ENCODE measurements around the gene TAF1C.

Gene TAF1C

GRCh38 chr16:84161037-84161436 is 25.8 kb downstream of the TAF1C start:
- Histone ChIP-seq H3K36me3 (ENCODE audit: control insufficient read depth in 2 of 2, insufficient read depth in 1 of 2, low read length in 2 of 2) (no peaks in the 10 kb centered on the region), H3K9me3 (ENCODE audit: control insufficient read depth, insufficient read depth, low read depth, low read length) (no peaks in the 10 kb centered on the region), H3K27ac (ENCODE audit: extremely low read depth, low read depth, low read length) (no peak overlapping the region), H3K4me1 (ENCODE audit: control insufficient read depth, insufficient read depth, low read length) (0 out of 2 replicates have a peak, but pooled peaks cover 2% of the 10 kb centered on the region), H3K4me3 (ENCODE audit: low read depth, low read length) (no peak overlapping the region)
- ChIA-PET CTCF (interaction anchor here (0.7 to 1.6 kb wide), 5 partner anchors 9 to 578 kb away, joined by 3 to 5 read pairs (median 3); no protein-coding TSS in a partner anchor), POLR2A (interaction anchor here (0.7 kb wide), 1 partner anchor 15 kb away, joined by 6 read pairs; no protein-coding TSS in a partner anchor)
- TF ChIP-seq ZNF529 (tag by site-specific recombination; IDR thresholded peaks at IDR 0.05; ENCODE audit: insufficient replicate concordance) (no peak), ZNF341 (tag by site-specific recombination; IDR thresholded peaks at IDR 0.05; ENCODE audit: low read depth) (no peak), ZNF776 (tag by site-specific recombination; IDR thresholded peaks at IDR 0.05; ENCODE audit: borderline replicate concordance) (no peak), ZNF138 (tag by site-specific recombination; IDR thresholded peaks at IDR 0.05; ENCODE audit: borderline replicate concordance) (no peak), KLF17 (tag by site-specific recombination; IDR thresholded peaks at IDR 0.05) (no peak), ZNF175 (tag by site-specific recombination; IDR thresholded peaks at IDR 0.05) (no peak), ZNF843 (tag by site-specific recombination; IDR thresholded peaks at IDR 0.05) (no peak), ZNF174 (tag by site-specific recombination; IDR thresholded peaks at IDR 0.05) (no peak), ZBTB20 (tag by site-specific recombination; IDR thresholded peaks at IDR 0.05) (no peak), ZNF621 (tag by site-specific recombination; IDR thresholded peaks at IDR 0.05) (no peak), BCL11A (tag by site-specific recombination; IDR thresholded peaks at IDR 0.05; ENCODE audit: low read depth) (no peak), ZNF354C (tag by site-specific recombination; IDR thresholded peaks at IDR 0.05; ENCODE audit: borderline replicate concordance, low read depth) (no peak), KLF8 (tag by site-specific recombination; IDR thresholded peaks at IDR 0.05) (no peak), ZNF76 (tag by site-specific recombination; IDR thresholded peaks at IDR 0.05; ENCODE audit: borderline replicate concordance, low read depth) (no peak), KLF10 (tag by site-specific recombination; IDR thresholded peaks at IDR 0.05) (no peak), ZNF114 (tag by site-specific recombination; IDR thresholded peaks at IDR 0.05) (no peak)

- no peak for TF ChIP-seq ZNF473 (tag by site-specific recombination; IDR thresholded peaks at IDR 0.05)
- no peak for TF ChIP-seq SALL2 (tag by site-specific recombination; IDR thresholded peaks at IDR 0.05; ENCODE audit: borderline replicate concordance)
- TF ChIP-seq KLF8 (tag by site-specific recombination; IDR thresholded peaks at IDR 0.05), result no peak
- no peak for TF ChIP-seq ZNF704 (tag by site-specific recombination; IDR thresholded peaks at IDR 0.05)
- no peak for TF ChIP-seq ZFHX2 (tag by site-specific recombination; conservative IDR thresholded peaks at IDR 0.05)
- TF ChIP-seq ZNF610 (tag by site-specific recombination; IDR thresholded peaks at IDR 0.05; ENCODE audit: borderline replicate concordance), result no peak
- no peak for TF ChIP-seq ZBTB48 (tag by site-specific recombination; IDR thresholded peaks at IDR 0.05)
- TF ChIP-seq ZBTB6 (tag by site-specific recombination; IDR thresholded peaks at IDR 0.05), result no peak
- no peak for TF ChIP-seq ZNF510 (tag by site-specific recombination; IDR thresholded peaks at IDR 0.05; ENCODE audit: insufficient replicate concordance)
- no peak for TF ChIP-seq ZNF639 (tag by site-specific recombination; IDR thresholded peaks at IDR 0.05)
- no peak for TF ChIP-seq ZNF146 (tag by site-specific recombination; IDR thresholded peaks at IDR 0.05)
- no peak for TF ChIP-seq ZNF558 (tag by site-specific recombination; IDR thresholded peaks at IDR 0.05)
- Histone ChIP-seq H3K4me3 (ENCODE audit: low read depth, low read length) (no peak overlapping the region), H3K4me1 (ENCODE audit: control insufficient read depth, insufficient read depth, low read length) (0 out of 2 replicates have a peak, but pooled peaks cover 2% of the 10 kb centered on the region), H3K36me3 (ENCODE audit: control insufficient read depth in 2 of 2, insufficient read depth in 1 of 2, low read length in 2 of 2) (no peaks in the 10 kb centered on the region), H3K9me3 (ENCODE audit: control insufficient read depth, insufficient read depth, low read depth, low read length) (no peaks in the 10 kb centered on the region), H3K27ac (ENCODE audit: extremely low read depth, low read depth, low read length) (no peak overlapping the region)
- CTCF ChIA-PET, result interaction anchor here (1.1 to 1.6 kb wide), 2 partner anchors 16 to 75 kb away, joined by 3 to 5 read pairs; no protein-coding TSS in a partner anchor
- POLR2A ChIA-PET, result no interaction called here
Observed at GRCh38 chr16:84159800-84160199, 27.1 kb downstream of the TAF1C start.
